Lower lobe of right lung (tissue), 2 donors: Measurements from ENCODE around the gene SLC25A29. TPM values are rescaled to one million over a fixed set of nuclear protein-coding genes. Genes with fewer than 3 reads are reported as not detected.

Source experiments
- ATAC-seq, 2 donors: fragments of 200-7000 bp; cut with Tn5 transposase; one replicate each; pipeline ENCODE4 v1.9.1; 2020 to 2022; ENCODE audit warnings: mild to moderate bottlenecking in 2 of 2, moderate library complexity in 2 of 2
- DNase-seq: peaks from one replicate; pipeline ENCODE4 v3.0.0-alpha.2; 2020
- H3K27ac ChIP-seq: fragments of 200-600 bp; one replicate; pipeline ENCODE4 v1.8.0; 2022
- H3K27me3 ChIP-seq: fragments of 200-600 bp; one replicate; pipeline ENCODE4 v1.8.0; 2022; ENCODE audit warnings: low read depth
- H3K36me3 ChIP-seq: fragments of 200-600 bp; one replicate; pipeline ENCODE4 v1.8.0; 2022; ENCODE audit warnings: mild to moderate bottlenecking
- H3K4me1 ChIP-seq: fragments of 200-600 bp; one replicate; pipeline ENCODE4 v1.8.0; 2022
- H3K4me3 ChIP-seq: fragments of 200-600 bp; one replicate; pipeline ENCODE4 v1.8.0; 2022; ENCODE audit warnings: mild to moderate bottlenecking
- H3K9me3 ChIP-seq: fragments of 200-600 bp; one replicate; pipeline ENCODE4 v1.8.0; 2022
- intact Hi-C: fragments of 100-400 bp; cut with DNase I; formaldehyde crosslinking; loops from one replicate; pipeline ENCODE4 v1.11.0; 2022
- long read RNA-seq: library from polyadenylated mRNA; unstranded; transcript quantifications from one replicate; pipeline ENCODE4 v2.0.0, GENCODE V29; 2021
- total RNA-seq: library from RNA; stranded (reverse); fragmentation: NEBNext Ultra II Directional; extraction: Animal tissue kit (Norgen Biotek cat#: 25700); gene quantifications from one replicate; pipeline ENCODE4 v1.2.1, GENCODE V29; 2021
- TF ChIP-seq, protein P1 (sequence below): fragments of 200-600 bp; IDR thresholded peaks from one replicate; pipeline ENCODE4 v1.8.0; 2022; ENCODE audit warnings: antibody characterized with exemption, mild to moderate bottlenecking
- donor health status: DM: no; HTN: yes; CAD: no; lungs with severe emphysema.

The SLC25A29 gene, protein sequence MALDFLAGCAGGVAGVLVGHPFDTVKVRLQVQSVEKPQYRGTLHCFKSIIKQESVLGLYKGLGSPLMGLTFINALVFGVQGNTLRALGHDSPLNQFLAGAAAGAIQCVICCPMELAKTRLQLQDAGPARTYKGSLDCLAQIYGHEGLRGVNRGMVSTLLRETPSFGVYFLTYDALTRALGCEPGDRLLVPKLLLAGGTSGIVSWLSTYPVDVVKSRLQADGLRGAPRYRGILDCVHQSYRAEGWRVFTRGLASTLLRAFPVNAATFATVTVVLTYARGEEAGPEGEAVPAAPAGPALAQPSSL
- 76.0 TPM for total RNA-seq
- long read RNA-seq, full-length matches to known transcripts = 79 of 132 reads
- long read RNA-seq, partial matches to known transcripts = 1 of 132 reads
- long read RNA-seq, other reads (novel, unspliced or antisense) = 52 of 132 reads

DNA sequence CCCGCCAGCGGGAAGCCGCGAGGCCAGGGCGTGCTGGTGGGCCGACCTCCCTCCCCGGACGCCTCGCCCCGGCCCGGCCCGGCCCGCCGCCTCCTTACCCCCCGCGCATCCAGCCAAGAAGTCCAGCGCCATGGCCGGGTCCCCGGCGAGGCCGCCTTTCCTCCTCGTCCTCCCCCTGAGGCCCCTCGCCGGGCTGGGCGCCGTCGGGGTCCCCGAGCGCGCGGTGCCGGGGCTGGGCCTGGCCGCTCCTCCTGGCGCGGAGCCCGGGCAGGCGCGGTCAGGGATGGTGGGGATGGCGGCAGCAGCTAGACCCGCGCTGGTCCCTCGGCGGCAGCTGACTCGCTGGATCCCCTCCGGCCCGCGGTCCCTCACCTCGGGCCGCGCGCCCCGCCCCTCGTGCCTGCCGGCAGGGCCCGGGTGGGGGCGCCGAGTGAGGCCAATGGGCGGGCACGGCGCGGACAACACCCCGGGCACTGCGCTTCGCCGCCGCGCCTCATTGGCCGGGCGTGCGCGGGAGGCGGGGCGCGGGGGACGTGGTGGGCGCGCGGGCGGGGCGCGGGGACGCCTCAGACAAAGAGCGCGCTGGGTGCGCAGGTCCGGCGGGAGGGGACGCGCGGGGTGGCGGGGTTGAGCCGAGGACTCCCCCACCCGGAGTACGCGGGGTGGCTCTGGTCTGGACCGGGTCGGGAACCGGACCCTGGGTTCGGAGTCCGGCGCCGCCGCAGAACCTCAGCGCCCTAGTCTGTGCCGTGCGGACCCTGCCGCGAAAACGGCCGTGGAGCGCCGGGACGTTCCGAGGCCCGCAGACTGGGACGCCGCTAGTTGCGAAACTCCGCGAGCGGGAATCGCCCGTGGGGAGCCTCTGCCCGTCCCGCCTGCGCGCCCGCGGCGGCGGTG, at the start of gene SLC25A29:
TSS of gene SLC25A29 (minus strand) at position 344 of the 897 bp plus-strand sequence. CDS start at position 132, 212 bp downstream.
- Histone ChIP-seq H3K9me3 (no peaks in the 10 kb centered on the region), H3K27me3 (no peaks in the 10 kb centered on the region), H3K36me3 (no peaks in the 10 kb centered on the region), H3K4me3 (peak within 1 kb of the TSS; percentile 94), H3K27ac (peak within 1 kb of the TSS; percentile 95), H3K4me1 (peaks cover 54% of the 10 kb centered on the region)
- intact Hi-C loops = no loop called here
- peak; percentile 95 for ATAC-seq
- TF ChIP-seq, protein P1, sequence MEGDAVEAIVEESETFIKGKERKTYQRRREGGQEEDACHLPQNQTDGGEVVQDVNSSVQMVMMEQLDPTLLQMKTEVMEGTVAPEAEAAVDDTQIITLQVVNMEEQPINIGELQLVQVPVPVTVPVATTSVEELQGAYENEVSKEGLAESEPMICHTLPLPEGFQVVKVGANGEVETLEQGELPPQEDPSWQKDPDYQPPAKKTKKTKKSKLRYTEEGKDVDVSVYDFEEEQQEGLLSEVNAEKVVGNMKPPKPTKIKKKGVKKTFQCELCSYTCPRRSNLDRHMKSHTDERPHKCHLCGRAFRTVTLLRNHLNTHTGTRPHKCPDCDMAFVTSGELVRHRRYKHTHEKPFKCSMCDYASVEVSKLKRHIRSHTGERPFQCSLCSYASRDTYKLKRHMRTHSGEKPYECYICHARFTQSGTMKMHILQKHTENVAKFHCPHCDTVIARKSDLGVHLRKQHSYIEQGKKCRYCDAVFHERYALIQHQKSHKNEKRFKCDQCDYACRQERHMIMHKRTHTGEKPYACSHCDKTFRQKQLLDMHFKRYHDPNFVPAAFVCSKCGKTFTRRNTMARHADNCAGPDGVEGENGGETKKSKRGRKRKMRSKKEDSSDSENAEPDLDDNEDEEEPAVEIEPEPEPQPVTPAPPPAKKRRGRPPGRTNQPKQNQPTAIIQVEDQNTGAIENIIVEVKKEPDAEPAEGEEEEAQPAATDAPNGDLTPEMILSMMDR = no peak
- peak; percentile 93 for DNase-seq

DNA sequence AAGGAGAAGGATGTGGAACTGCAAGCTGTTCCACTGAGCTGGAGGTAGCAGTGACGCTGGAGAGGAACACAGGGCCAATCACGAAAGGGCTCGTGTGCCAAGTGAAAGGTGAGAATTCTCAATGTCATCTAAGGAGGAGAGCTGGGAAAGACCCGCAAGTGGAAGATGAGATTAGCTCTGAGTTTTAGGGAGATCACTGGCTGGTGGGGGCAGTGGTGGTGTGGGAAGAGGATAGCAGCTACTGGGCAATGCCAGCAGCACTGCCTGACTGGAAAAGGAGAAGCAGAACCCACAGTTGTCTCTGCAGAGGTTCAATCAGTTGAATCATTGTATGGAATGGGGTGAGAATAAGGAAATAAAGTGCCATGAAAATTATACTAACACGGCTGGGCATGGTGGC, 44.7 kb upstream of the SLC25A29 start:
- no peak overlapping the region for H3K27ac ChIP-seq
- peaks cover 100% of the 10 kb centered on the region for H3K36me3 ChIP-seq
- TF ChIP-seq, protein P1 = no peak
- ATAC-seq (peak in 1 of 2 donors; percentile 28), DNase-seq (no peak)
- no peak overlapping the region for H3K4me3 ChIP-seq
- peaks cover 4% of the 10 kb centered on the region for H3K4me1 ChIP-seq
- H3K9me3 ChIP-seq = no peaks in the 10 kb centered on the region
- intact Hi-C loops = no loop called here
- no peaks in the 10 kb centered on the region for H3K27me3 ChIP-seq

DNA sequence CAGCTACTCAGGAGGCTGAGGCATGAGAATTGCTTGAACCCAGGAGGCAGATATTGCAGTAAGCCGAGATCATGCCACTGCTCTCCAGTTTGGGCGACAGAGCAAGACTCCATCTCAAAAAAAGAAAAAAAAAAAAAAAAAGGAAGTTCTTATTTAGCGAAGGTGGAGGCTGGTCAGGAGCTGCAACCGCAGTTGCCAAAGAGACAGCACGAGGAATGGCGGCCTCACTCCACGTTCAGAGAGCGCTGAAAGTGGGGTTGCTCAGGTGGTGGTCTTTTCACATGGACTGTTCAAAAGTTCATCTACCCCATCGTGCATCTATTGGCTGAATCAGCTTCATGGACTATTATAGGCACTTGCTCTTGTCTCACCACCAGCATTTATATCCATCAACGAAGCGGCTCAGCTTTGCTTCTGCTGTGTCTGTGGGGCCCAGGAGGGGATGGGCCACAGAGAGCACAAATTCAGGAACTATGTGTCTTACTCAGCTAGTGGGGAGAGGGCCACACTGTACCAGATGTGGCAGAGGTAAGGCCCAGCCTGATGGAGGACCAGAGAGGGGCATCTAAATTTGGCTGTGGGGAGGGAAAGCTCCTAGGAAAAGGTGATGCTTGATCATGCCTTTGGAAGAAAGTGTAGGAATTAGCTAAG, 44.2 kb upstream of the SLC25A29 start:
- peak; percentile 55 for DNase-seq
- Histone ChIP-seq H3K4me1 (peaks cover 4% of the 10 kb centered on the region), H3K4me3 (no peak overlapping the region), H3K36me3 (peaks cover 99% of the 10 kb centered on the region), H3K27me3 (no peaks in the 10 kb centered on the region), H3K27ac (no peak overlapping the region), H3K9me3 (no peaks in the 10 kb centered on the region)
- TF ChIP-seq, protein P1 = no peak
- intact Hi-C loops = no loop called here
- peak; percentile 8 to 17 for ATAC-seq

DNA sequence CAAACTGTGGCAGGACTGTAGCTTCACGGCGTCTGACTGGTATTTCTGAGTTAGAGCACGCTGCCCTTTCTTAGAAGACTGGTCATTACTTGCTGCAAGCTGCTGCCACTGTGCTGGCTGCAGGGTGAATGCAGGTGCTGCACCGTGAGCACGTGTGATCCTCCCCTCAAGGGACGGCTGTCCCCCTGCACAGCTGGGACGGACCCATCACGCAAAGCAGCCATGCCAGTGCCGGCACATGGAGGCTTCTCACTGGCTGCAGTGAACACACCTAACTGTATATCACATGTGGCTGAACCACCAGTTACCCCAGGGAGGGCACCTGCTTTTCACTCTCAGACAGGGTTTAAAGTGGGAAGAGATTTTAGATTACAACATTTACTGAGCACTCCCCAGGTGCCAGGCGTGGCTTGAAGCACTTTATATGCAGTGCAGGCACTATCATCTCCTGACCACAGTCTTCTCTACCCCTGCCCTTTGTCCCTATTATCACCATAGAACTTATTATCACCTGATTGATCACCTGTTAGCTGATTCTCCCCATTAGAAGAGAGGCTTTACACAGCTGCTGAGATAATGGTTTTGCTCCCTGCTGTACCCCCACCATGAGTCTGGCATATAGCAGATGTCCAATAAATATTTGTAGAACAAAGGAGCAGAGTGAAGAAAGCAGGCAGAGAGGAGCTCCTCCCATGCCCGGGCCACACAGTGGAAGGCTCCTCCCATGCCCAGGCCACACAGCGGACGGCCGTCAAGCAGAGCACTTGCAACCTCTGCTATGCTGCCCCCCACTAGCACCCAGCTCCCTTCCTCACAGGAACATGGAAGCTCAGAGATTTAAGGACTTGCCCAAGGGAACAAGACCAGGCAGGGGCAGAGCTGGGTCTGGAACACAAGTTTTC, 42.8 kb upstream of the SLC25A29 start:
- H3K27ac ChIP-seq = no peak overlapping the region
- intact Hi-C loops = no loop called here
- ATAC-seq (peak in 1 of 2 donors; percentile 44), DNase-seq (no peak)
- H3K4me1 ChIP-seq = peaks cover 4% of the 10 kb centered on the region
- H3K4me3 ChIP-seq = no peak overlapping the region
- no peaks in the 10 kb centered on the region for H3K27me3 ChIP-seq
- H3K9me3 ChIP-seq = no peaks in the 10 kb centered on the region
- H3K36me3 ChIP-seq = peaks cover 86% of the 10 kb centered on the region
- TF ChIP-seq, protein P1 = no peak
